Measurements from ENCODE around the gene CACNA2D2.
A peak's percentile ranks its signal among the peaks of the same experiment; 100 is the strongest.

CACNA2D2 gene

DNA sequence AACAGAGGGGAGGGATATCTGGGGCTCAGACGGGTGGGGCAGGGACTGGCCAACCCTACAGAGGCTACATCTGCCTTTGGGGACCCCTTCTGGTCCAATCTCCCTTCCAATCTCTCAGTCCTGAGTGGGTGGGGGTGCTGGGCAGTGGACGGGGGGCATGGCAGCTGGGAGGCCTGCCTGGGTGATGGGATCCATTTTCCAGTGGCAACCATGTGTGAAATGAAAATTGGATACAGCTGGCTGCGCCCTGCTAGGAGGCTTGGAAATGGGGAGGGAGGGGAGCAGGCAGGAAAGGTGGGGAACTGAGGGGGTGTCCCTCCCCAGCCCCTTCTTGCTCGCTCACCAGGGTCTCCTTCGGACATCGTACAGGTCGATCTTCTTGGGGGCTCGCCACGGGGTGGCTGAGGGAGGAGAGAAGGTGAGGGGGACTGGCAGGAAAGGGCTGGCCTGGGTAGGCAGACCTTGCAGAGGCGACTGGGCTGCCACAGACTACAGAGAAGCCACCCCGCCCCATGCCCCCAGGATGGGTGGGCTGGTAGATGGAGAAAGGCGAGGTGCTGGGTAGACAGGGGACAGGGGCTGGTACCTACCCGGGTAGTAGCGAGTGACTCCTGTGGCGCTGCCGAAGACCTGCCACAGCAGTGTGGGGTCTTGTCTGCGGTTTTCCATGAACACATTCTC, 122.9 kb downstream of the CACNA2D2 start:
- H3K27me3 Mint-ChIP-seq: no peaks in the 10 kb centered on the region
- no peak overlapping the region for H3K4me3 Mint-ChIP-seq
- ATAC-seq (no peak), DNase-seq (no peak)
- H3K27ac Mint-ChIP-seq: no peak overlapping the region
- no peaks in the 10 kb centered on the region for H3K36me3 Mint-ChIP-seq (ENCODE audit: low read depth)
- no peaks in the 10 kb centered on the region for H3K9me3 Mint-ChIP-seq
- no peaks in the 10 kb centered on the region for H3K4me1 Mint-ChIP-seq

DNA sequence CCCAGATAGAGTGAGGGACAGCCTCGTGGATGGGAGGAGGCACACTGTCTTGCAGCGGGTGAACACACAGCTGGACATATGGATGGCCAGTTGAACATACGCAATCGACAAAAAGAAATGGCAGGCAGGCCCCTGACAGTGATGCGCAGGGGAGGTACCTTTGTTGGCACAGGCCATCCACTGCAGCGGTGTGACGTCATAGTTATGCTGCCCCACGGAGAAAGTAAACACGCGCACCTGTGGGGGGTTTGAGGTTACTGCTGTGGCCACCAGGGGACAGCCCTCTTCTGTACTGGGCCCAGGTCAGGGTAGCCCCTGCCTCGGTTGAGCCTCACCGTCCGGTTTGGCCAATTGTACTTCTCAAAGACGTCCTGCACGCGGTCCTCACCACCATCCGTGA, 124.7 kb downstream of the CACNA2D2 start:
- Mint-ChIP-seq H3K4me3 (no peak overlapping the region), H3K27ac (no peak overlapping the region), H3K9me3 (no peaks in the 10 kb centered on the region), H3K27me3 (no peaks in the 10 kb centered on the region), H3K36me3 (ENCODE audit: low read depth) (no peaks in the 10 kb centered on the region), H3K4me1 (no peaks in the 10 kb centered on the region)
- DNase-seq (no peak), ATAC-seq (no peak)

DNA sequence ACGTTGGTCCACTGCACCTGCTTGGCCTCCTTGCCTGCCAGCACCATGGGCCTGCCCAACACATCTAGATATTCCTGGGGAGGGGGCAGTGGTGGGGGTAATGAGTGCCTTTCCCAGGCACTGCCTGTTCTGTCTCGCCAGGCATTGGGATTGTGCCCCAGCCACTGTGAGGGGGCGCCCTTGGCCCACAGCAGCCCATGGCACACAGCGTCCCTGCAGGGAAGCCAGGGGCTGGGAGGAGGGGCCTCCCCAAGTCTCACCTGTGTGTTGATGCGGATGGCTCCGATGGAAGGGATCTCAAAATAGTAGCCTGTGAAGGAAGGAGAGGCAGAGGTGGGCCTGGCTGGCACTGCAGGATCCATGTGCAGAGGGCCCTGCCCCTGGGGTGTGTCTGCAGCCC, 125.4 kb downstream of the CACNA2D2 start:
- no peak for DNase-seq
- H3K4me1 Mint-ChIP-seq: peaks cover 2% of the 10 kb centered on the region

DNA sequence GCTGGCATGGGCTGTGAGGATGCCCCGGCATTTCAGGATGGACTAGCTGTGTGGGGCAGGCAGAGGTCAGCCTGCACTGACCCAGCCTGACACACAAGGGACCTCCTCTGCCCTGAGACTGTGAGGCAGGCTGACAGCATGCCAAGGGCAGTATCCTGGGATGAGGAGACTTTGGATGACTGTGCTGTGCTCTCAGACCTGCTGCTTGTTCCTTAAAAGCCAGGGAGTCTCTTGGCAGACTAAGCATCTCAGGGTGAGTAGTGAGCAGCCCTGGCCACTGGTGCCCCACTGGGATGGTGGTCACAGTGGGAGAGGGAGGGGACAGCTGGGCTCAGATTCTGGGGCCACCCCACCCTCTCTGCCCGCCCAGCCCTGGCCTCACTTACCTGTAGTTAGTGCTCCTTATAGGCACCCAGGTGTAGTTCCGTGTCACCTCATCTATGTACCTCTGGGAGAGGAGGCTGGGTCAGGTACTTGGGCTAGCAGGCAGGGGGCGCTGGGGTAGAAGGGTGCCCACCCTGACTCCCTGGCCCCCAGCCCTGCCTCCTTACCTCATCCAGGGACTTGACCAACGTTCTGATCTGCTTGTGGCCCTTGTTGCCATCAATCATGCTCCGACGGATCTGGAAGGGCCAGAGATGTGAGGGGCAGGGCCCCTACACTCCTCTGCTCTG, 128.0 kb downstream of the CACNA2D2 start:
- Mint-ChIP-seq H3K27ac (no peak overlapping the region), H3K4me1 (peaks cover 4% of the 10 kb centered on the region), H3K4me3 (no peak overlapping the region), H3K9me3 (no peaks in the 10 kb centered on the region), H3K36me3 (ENCODE audit: low read depth) (no peaks in the 10 kb centered on the region), H3K27me3 (no peaks in the 10 kb centered on the region)
- DNase-seq: no peak
- peak; percentile 21 for ATAC-seq

More for the DNA sequence above, 125.4 kb downstream of the CACNA2D2 start:
- no peaks in the 10 kb centered on the region for H3K9me3 Mint-ChIP-seq
- no peak overlapping the region for H3K4me3 Mint-ChIP-seq
- no peak overlapping the region for H3K27ac Mint-ChIP-seq
- H3K36me3 Mint-ChIP-seq (ENCODE audit: low read depth): no peaks in the 10 kb centered on the region
- ATAC-seq: no peak
- no peaks in the 10 kb centered on the region for H3K27me3 Mint-ChIP-seq

DNA sequence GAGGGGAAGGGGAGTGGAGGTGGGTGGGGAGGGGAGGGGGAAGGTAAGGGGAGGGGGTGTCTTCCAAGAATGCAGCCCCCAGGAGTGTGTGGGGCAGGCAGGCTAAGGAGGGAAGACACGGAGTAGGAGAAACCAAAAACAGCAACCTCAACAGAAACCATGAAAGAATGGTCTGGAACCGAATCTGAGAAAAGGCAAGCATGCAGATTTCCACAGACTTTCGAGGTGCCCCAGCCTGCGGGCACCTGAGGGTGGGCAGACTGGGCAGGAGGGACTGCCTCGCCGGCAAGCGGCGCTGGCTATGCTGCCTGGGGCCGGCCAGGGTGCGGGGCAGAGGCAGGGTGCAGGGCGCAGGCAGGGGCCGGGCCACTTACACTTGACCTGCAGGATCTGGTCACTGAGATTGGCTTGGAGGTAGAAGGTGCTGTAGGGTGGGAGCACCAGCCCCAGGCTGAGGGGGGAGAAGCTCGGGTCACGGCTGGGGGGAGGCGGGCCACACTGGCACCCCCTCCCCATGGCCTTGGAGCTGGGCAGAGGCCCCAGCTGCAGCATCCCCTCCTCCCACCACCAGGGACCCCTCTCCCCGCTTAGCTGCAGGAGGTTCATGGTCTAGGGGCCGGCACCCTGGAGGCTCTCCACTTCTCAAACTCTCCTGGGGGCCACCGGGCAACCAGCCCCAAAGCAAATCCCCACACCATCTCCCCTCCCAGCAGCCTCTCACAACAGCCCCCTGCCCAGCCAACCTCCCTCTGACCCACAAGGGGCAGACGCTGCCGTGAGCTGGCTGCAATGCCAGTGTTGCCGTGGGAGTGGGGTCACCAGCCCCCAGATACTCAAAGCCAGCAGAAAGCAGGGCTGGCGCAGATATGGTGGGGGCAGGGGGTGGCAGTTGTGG, 128.8 kb downstream of the CACNA2D2 start:
- Mint-ChIP-seq H3K4me1 (peaks cover 4% of the 10 kb centered on the region), H3K27ac (no peak overlapping the region), H3K9me3 (no peaks in the 10 kb centered on the region), H3K27me3 (no peaks in the 10 kb centered on the region), H3K4me3 (no peak overlapping the region), H3K36me3 (ENCODE audit: low read depth) (no peaks in the 10 kb centered on the region)
- ATAC-seq (no peak), DNase-seq (no peak)

DNA sequence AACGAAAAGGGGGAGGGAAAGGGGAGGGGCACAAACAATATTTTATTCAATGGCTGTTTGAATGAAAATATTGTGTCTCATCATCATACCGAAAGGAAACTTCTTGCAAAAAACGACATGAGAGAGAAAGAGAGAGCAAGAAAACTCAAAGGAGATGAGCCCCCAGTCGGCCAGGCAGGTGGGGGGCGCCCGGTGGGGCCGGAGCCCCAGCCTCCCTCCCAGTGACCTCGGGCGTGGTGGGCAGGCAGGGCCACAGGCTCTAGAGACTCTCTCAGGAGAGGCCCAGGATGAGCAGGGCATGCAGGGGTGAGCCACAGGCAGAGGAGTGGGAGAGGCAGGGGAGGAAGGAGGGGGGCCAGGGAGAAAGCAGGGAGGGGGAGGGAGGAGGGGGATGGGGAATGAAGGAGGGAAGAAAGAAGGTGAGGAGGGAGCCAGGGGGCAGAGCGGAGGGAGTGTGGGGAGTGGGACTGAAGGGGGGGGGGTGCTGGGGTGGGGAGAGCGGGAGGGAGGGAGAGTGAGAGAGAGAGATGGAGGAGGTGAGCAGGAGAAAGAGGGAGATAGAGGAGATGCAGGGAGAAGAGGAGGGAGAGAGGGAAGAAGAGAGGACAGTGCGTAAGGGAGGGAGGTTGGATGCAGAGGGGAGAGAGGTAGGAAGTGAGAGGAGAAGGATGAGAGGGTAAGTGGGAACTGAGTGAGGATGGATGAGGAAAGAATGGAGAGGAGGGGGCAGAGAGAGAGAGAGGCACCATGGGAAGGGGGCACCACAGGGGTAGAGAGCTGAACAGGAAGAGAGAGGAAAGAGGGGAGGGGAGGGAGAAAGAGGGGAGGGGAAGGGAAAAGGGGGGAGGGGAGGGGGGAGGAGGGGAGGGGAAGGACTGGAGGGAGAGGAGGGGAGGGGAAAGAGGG, 130.0 kb downstream of the CACNA2D2 start:
- ATAC-seq: no peak
- Mint-ChIP-seq H3K27ac (no peak overlapping the region), H3K4me3 (no peak overlapping the region), H3K27me3 (no peaks in the 10 kb centered on the region), H3K9me3 (no peaks in the 10 kb centered on the region), H3K36me3 (ENCODE audit: low read depth) (no peaks in the 10 kb centered on the region), H3K4me1 (peaks cover 4% of the 10 kb centered on the region)
- DNase-seq: no peak

DNA sequence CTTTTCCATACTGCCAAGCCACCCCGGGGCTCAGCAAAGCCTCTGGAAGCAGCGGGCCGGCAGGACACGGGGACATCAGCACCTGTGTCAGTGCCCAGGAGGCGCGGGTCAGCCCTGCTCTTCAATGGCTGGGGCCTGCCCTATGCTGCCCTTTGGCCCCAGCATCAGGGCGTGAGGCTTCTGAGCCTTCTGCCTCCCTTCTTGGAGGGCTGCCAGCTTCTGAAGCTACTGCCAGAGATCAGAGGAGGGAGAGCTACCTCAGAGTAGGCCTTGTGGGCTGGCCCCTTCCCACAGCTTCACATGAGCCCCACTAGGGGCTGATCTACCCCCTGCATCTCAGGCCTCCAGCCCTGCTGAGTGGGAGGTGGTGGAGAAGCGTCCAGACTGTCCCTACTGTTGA, 131.1 kb downstream of the CACNA2D2 start:
- no peak for ATAC-seq
- no peaks in the 10 kb centered on the region for H3K27me3 Mint-ChIP-seq
- DNase-seq: no peak
- H3K9me3 Mint-ChIP-seq: no peaks in the 10 kb centered on the region
- peaks cover 4% of the 10 kb centered on the region for H3K4me1 Mint-ChIP-seq
- H3K36me3 Mint-ChIP-seq (ENCODE audit: low read depth): no peaks in the 10 kb centered on the region
- H3K4me3 Mint-ChIP-seq: no peak overlapping the region
- H3K27ac Mint-ChIP-seq: no peak overlapping the region

DNA sequence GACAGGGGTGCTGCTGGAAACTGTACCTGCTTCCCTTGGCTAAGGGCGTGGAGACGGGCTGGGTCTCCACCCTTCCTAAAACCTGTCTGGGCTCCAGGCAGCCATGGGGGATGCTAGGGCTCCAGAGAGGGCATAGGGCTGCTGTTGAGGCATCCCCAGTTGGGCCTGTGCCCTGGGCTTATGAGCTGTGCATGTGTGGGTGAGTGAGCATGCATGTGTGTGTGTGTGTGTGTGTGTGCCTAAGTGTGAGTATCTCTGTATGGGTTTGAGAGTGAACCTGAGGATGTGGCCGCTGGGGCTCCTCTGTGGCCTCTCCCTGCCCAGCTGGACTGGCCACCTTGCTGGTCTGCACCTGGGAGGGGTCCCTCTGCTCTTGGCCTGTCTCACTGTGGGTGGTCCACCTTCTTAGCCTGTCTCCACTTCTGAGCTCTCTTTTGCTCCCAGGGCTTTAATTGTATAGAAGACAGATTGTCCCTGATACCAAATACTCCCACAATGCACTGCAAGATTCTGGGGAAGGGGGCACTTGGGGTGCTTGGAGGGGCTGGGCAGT, 132.2 kb downstream of the CACNA2D2 start:
- no peak for ATAC-seq

DNA sequence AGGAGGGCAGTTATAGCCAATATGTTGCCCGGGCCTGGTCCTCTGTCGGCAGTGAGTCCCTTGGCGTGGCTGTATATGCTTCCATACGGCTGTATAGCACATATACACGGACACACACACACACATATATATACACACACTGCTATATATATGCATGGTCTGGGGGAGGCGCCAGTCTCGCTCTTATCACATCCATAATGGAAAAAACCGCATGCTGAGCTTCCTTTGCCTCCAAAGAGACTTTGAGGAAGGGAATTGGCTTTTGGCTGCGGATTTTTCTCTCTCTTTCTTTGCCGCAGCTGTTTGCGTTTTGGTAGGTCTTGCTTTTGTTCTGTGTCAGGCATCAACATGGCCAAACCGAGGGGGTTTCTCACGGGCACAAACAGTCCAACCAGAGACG, 132.8 kb downstream of the CACNA2D2 start:
- no peak overlapping the region for H3K4me3 Mint-ChIP-seq
- H3K9me3 Mint-ChIP-seq: no peaks in the 10 kb centered on the region
- no peaks in the 10 kb centered on the region for H3K36me3 Mint-ChIP-seq (ENCODE audit: low read depth)
- DNase-seq (no peak), ATAC-seq (no peak)
- H3K27ac Mint-ChIP-seq: no peak overlapping the region
- H3K27me3 Mint-ChIP-seq: no peaks in the 10 kb centered on the region
- peaks cover 10% of the 10 kb centered on the region for H3K4me1 Mint-ChIP-seq

More for the DNA sequence above, 132.2 kb downstream of the CACNA2D2 start:
- H3K27ac Mint-ChIP-seq: no peak overlapping the region
- H3K9me3 Mint-ChIP-seq: no peaks in the 10 kb centered on the region
- no peaks in the 10 kb centered on the region for H3K36me3 Mint-ChIP-seq (ENCODE audit: low read depth)
- no peak overlapping the region for H3K4me3 Mint-ChIP-seq
- H3K4me1 Mint-ChIP-seq: peaks cover 4% of the 10 kb centered on the region
- DNase-seq: no peak
- H3K27me3 Mint-ChIP-seq: no peaks in the 10 kb centered on the region

DNA sequence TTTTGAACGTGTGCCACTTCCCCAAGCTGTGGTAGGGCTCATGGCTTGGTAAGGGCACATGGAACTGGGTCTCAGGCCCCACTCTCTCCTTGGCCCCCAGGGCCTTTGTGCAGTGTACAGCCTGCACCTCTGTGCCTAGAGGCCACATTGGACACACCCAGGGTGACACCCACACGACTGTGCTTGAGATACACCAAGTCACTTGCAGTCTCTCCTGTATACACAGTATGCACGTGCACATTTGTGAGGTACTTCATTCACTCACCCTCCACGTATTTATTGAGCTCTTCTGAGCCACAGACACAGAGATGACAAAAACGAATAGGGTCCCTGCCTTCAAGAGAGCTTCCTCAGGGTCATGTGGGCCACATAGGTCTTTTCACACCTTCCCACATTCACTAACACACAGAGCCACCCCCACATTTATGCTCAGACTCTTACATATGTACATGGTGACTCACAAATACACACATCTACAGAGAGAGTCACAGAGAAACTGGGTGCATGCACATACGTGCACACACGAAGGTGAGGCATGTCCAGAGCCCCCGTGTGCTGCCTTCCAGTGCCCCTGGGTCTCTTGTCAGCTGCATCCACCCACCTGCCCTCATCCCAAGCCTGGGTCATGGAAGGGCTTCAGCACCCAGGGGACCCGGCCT, 134.3 kb downstream of the CACNA2D2 start:
- no peaks in the 10 kb centered on the region for H3K9me3 Mint-ChIP-seq
- no peak overlapping the region for H3K4me3 Mint-ChIP-seq
- H3K4me1 Mint-ChIP-seq: peaks cover 14% of the 10 kb centered on the region
- H3K27me3 Mint-ChIP-seq: no peaks in the 10 kb centered on the region
- DNase-seq (no peak), ATAC-seq (no peak)
- H3K36me3 Mint-ChIP-seq (ENCODE audit: low read depth): no peaks in the 10 kb centered on the region
- no peak overlapping the region for H3K27ac Mint-ChIP-seq

DNA sequence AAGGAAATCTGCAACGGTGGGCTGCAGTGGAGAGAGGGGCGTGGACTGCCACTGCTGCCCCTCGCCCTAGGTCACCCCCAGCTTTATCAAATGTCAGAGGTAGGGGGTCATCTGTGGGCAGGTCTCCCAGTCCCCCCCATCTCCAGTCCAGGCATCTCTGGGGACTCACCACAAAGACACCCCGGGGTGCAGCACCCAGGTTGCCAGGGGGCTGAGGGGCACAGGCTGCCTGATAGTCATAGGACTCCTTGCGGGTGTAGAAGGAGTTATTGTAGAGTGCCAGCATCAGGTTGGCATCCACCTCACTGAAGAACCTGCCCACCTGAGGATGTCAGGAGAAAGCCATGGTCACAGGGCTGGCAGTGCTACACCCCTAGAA, 137.6 kb downstream of the CACNA2D2 start:
- peaks cover 10% of the 10 kb centered on the region for H3K4me1 Mint-ChIP-seq
- no peaks in the 10 kb centered on the region for H3K36me3 Mint-ChIP-seq (ENCODE audit: low read depth)
- H3K27me3 Mint-ChIP-seq: no peaks in the 10 kb centered on the region
- no peaks in the 10 kb centered on the region for H3K9me3 Mint-ChIP-seq
- ATAC-seq: no peak
- H3K4me3 Mint-ChIP-seq: peak overlapping the region; percentile 73
- DNase-seq: no peak
- H3K27ac Mint-ChIP-seq: no peak overlapping the region

DNA sequence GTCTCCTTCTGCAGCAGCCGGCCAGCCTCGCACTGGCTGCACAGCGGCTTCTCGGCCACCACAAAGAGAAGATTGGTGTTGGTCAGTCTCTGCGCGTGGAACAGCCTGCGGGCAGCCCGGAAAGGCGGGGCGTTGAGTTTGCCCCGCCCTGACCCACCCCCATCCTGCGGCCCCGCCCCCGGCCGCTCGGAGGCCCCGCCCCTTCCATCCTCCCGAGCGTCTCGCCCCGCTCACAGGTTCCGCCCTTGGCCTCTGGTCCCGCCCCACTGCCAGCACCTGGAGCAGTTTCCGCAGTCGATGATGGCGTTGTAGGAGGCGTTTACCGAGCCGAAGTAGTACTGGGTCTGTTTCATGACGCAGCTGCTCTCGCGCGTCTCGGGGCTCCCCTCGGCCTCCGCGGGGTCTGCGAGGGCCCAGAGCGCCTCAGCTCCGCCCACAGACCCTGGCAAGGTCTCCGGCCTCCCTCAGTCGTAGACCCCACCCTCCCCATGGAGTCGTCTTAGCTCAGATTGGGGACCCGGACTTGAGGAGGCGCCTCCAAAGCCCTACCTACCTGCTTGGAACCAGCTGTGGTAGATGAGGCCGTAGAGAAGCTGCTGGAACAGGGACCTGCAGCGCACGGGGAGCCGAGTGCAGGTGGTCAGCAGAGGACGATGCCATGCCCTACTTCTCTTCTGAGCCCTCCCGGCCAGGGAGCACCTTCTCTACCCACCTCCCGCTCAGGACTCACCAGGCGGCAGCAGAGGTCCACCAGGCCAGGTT, 138.2 kb downstream of the CACNA2D2 start:
- H3K27ac Mint-ChIP-seq: no peak overlapping the region
- H3K36me3 Mint-ChIP-seq (ENCODE audit: low read depth): no peaks in the 10 kb centered on the region
- ATAC-seq (peak; percentile 94), DNase-seq (peak; percentile 94)
- H3K27me3 Mint-ChIP-seq: no peaks in the 10 kb centered on the region
- peak overlapping the region; percentile 73 for H3K4me3 Mint-ChIP-seq
- H3K4me1 Mint-ChIP-seq: peaks cover 11% of the 10 kb centered on the region
- no peaks in the 10 kb centered on the region for H3K9me3 Mint-ChIP-seq

DNA sequence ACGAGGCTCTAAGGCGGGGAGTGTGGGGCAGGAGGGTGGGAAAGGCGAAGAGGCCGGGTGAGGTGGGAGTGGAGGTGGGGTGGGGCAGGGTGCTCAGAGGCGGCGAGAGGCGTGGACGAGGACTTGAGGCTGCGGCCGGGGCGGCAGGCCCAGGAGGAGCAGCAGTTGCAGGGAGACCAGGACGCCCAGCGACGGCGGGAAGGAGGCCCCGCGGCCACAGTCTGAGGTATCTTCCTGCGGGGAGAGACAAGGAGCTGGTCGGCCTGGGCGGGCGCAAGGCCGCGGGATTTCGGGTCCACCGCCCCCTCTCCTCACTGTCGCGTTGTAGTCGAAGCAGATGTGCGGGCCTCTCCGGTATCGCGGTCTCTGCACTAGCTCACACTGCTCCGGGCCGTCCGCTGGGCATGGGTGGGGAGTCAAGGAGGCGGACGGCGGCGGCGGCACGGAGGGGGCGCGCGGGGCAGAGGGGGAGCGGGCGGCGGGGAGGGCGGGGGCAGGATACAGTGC, 138.8 kb downstream of the CACNA2D2 start:
- no peaks in the 10 kb centered on the region for H3K36me3 Mint-ChIP-seq (ENCODE audit: low read depth)
- H3K4me3 Mint-ChIP-seq: peak overlapping the region; percentile 73
- DNase-seq (no peak), ATAC-seq (peak; percentile 5)
- H3K27me3 Mint-ChIP-seq: no peaks in the 10 kb centered on the region
- peaks cover 17% of the 10 kb centered on the region for H3K4me1 Mint-ChIP-seq
- no peaks in the 10 kb centered on the region for H3K9me3 Mint-ChIP-seq
- H3K27ac Mint-ChIP-seq: no peak overlapping the region
